Glomerular visceral epithelial cell (primary cell): ENCODE results near the gene PIP.
"Not testable (repeated sequence)": the region's sequence is repeated elsewhere in the genome, so short reads cannot be mapped to it uniquely, and the experiment has no call there.

ENCODE experiments used
- DNase-seq: peaks from one replicate; pipeline ENCODE4 v3.0.0-alpha.2; 2016; ENCODE audit errors: extremely low spot score

PIP gene

GRCh38 chr7:143177374-143178119 is 45.7 kb downstream of the PIP start:
- no peak for DNase-seq

- not testable (repeated sequence) for DNase-seq
Measured at GRCh38 chr7:143180771-143181170, 48.9 kb downstream of the PIP start.

- DNase-seq = no peak
Measured at GRCh38 chr7:143181349-143181748, 49.5 kb downstream of the PIP start.

- DNase-seq = no peak
Measured at GRCh38 chr7:143183024-143183423, 51.1 kb downstream of the PIP start, which contains the start of gene TAS2R39. TSS of gene TAS2R39 (plus strand) at chr7:143183419. CDS start at chr7:143183419, 0 bp downstream.

GRCh38 chr7:143185551-143185950 is 53.7 kb downstream of the PIP start:
- DNase-seq = no peak

GRCh38 chr7:143188994-143189393 is 57.1 kb downstream of the PIP start:
- DNase-seq = no peak
